Middle frontal gyrus (tissue), 1 donor: ENCODE results near the gene MYCBPAP.

Experiments
- DNase-seq: peaks from one replicate; pipeline ENCODE4 v3.0.0-alpha.2; 2015; ENCODE audit warnings: low spot score; ENCODE audit errors: extremely low spot score

MYCBPAP gene

DNA sequence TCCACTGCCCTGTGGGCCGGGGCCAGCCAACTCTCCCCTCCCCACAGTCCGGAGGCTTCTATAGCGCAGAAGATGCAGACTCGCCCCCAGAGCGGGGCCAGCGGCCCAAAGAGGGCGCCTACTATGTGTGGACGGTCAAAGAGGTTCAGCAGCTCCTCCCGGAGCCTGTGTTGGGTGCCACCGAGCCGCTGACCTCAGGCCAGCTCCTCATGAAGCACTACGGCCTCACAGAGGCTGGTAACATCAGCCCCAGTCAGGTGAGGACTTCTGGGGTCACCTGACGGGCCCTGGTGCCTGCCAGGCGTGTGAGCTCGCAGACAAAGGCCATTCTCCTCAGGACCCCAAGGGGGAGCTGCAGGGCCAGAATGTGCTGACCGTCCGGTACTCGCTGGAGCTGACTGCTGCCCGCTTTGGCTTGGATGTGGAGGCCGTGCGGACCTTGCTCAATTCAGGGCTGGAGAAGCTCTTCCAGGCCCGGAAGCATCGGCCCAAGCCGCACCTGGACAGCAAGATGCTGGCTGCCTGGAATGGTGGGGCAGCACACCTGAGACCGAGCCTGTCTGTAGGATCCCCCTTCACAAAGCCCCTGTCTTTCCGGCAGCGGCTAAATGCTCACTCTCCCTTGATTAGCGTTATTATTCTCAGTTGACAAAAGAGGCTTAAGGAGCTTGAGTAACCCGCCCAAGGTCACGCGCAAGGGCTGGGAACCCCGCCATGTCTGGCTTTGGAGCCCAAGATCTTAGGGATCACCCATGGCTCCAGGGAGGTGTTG lies 42.6 kb downstream of the MYCBPAP start:
- peak; percentile 62 for DNase-seq

DNA sequence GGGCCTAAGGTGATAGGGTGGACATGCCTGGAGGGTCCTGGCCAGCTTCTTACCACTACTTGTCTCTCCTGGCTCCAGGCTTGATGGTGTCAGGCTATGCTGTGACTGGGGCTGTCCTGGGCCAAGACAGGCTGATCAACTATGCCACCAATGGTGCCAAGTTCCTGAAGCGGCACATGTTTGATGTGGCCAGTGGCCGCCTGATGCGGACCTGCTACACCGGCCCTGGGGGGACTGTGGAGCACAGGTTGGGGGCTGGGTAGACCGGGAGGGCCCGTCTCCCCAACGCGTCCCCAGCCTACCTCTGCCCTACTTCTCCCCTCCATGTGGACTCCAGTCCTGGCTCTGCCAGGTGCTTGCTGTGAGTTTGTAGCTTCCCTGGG lies 43.2 kb downstream of the MYCBPAP start:
- DNase-seq: no peak

DNA sequence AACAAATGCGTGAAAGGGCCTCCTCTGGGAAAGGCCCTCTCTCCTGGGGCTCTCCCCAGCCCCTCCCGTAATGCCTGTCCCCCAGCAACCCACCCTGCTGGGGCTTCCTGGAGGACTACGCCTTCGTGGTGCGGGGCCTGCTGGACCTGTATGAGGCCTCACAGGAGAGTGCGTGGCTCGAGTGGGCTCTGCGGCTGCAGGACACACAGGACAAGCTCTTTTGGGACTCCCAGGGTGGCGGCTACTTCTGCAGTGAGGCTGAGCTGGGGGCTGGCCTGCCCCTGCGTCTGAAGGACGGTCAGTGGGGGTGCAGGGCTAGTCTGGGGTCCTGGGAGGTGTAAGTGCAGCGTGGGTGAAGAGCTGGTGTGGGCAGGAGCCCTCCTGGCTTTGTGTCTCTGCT lies 43.6 kb downstream of the MYCBPAP start:
- no peak for DNase-seq

DNA sequence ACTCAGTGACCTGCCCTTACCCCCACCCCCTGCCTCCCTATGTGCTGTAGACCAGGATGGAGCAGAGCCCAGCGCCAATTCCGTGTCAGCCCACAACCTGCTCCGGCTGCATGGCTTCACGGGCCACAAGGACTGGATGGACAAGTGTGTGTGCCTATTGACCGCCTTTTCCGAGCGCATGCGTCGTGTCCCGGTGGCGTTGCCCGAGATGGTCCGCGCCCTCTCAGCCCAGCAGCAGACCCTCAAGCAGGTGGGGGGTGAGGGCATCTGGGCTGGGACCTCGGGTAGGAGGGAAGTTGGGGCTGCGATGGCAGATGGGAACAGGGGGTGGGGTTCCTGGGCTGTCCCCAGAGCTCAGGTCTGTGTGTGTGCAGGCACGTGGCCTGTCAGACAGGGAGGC lies 46.0 kb downstream of the MYCBPAP start:
- DNase-seq: no peak

DNA sequence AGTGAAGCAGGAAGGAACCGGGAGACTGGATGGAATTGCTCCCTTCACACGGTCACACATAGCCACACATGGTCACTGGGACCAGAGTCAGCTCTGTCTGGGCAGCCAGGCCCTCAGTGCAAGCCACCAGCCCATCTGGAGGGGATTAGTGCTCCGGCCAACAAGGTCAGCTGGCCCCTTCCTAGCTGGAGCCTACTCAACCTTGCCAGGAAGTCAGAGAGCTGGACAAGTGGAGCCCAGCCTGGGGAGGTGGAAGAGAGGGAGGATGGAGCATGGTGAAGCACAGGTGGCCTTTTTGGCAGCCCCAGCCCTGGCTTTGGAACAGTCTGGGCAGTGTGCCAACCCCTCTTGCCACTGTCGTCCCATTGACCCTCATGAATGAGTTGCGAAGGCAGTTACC lies 48.6 kb downstream of the MYCBPAP start:
- no peak for DNase-seq

DNA sequence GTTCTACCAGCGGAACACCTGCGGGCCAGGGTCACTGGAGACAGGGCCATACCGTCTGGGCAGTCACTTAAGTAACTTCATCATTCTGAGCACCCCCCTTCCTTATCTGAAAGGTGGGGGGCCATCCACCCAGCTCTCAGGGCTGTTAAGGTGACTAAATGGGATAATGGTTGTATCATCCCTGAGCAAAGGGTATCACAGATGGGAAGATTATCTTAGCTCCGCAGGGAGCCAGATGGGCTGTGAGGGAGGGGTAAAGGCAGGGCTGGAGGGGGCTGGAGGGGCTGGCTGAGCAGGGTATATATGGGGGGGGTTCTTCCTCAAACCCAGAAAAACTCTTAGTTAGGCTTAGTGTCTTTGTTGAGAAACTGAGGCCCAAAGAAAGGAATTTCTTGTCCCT lies 49.4 kb downstream of the MYCBPAP start:
- no peak for DNase-seq

DNA sequence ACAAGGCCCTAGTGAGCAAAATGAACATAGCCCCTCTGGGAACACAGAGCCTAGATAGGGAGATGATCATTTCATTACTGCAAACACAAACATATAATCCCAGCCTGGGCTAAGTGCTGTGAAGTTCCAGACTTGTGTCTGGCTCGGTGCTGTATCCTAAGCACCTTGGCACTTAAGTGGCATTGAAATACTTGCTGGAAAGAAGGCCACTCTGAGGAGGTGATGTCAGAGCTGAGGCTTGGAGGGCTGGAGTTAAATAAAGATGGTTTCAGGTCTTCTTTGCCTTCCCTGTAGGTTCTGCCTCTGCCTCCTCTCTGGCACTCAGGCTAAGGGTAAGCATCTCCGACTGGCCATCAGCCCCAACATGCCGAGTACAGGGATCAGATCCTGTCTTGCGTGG lies 49.9 kb downstream of the MYCBPAP start:
- DNase-seq: no peak

DNA sequence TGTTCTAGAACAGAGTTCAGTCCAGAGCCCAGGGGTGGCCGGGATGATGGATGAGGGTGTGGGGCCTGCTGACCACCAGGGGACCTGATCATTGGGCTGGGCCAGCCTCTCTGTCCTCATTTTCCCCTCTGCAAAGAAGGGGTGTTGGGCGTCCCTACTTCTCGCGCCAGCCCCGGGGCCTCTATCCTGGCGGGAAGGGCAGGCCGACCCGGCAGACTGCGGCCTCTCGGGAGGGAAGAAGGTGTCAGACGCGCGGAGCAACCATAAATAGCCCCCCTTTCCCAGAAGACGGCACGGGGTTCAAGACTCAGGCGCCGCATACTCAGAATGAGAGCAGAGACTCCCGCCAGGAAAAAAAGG lies 50.3 kb downstream of the MYCBPAP start:
- no peak for DNase-seq

DNA sequence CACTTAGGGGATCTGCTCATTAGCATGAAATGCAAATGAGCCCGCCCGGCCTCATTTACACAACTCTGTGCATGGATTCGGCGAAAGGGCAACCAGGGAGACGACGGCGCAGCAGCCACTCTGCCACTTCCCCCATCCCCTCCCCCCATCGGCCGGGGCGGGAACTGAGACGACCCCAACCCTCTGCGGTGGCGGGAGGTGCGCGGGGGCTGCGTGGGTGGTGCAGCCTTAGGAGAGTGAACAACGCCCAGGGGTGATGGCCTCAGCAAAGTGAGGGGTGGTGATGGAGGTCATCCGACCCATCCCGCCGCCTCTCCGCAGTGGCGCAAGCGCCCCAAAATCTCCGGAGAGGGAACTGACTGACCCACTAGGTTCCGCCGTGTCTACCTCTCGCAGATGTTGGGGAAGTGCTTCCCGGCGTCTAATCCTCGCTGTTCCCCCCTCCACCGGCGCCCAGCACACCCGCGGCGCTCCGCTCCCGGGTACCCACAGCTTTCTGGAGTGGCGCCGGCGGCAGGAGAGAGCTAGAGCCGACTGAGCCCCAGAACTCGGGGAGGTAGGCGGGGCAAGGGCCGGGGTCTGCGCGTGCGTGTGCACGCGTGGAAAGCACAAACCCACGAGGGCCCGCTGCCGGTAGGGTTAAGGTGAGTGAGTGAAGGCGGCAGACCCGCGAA lies 50.8 kb downstream of the MYCBPAP start:
- DNase-seq: no peak

DNA sequence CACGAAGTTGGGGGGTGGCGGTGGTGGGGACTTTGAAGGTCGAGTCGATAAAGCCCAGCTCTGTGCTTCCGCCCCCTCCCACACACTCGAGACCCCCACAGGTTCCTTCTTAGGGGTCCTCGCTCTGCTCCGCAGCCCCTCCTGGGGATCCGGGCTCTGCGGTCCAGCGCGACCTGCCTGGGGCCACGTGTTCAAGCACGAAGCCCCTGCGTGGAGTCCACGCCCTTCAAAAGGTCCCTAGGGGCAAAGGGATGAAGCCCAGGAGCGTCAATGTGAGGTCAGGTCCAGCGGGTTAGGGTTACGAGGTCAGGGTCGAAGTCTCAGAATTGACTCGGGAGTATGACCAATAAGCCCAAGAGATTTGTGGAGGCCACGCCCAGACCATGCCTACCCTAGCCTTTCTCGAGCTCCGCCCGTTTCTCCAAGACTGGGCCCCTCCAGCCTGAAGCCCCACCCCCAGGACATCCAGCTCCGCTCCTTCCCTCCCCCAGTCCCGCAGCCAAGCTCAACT lies 51.5 kb downstream of the MYCBPAP start:
- DNase-seq: no peak

DNA sequence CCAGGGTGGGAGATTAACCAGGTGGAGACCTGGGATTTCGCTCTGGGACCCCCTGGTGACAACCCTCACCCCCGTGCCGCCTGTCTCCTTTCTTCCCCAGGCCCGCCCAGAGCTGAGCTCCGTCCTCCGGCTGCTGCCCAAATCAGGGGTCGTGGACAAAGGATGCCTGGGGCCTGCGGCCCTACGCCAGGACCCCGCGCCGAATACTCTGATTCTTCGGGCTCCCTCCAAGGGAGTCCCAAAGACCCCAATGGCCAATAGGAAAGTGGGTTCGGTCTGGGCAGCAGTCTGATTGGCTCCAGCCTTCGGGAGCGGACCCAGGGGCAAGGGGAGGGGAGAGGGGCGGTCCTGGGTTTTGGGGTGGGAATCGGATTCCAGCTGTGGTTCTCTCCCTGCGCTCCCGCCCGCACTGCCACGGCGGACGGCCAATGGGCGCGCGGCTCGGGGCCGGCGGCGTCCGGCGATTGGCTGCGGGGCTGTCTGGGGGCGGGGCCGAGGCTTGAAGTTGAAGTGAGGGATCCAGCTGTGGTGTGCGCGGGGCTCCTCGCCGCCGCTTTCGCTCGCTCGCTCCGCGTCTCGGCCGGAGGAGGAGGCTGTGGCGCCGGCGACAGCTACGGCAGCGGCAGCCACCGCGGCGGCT lies 52.1 kb downstream of the MYCBPAP start, which contains the start of gene CACNA1G:
Gene CACNA1G (plus strand): TSS at position 531 of the 640 bp plus-strand sequence. CDS start 745 bp downstream, outside the sequence.
- peak; percentile 55 for DNase-seq

DNA sequence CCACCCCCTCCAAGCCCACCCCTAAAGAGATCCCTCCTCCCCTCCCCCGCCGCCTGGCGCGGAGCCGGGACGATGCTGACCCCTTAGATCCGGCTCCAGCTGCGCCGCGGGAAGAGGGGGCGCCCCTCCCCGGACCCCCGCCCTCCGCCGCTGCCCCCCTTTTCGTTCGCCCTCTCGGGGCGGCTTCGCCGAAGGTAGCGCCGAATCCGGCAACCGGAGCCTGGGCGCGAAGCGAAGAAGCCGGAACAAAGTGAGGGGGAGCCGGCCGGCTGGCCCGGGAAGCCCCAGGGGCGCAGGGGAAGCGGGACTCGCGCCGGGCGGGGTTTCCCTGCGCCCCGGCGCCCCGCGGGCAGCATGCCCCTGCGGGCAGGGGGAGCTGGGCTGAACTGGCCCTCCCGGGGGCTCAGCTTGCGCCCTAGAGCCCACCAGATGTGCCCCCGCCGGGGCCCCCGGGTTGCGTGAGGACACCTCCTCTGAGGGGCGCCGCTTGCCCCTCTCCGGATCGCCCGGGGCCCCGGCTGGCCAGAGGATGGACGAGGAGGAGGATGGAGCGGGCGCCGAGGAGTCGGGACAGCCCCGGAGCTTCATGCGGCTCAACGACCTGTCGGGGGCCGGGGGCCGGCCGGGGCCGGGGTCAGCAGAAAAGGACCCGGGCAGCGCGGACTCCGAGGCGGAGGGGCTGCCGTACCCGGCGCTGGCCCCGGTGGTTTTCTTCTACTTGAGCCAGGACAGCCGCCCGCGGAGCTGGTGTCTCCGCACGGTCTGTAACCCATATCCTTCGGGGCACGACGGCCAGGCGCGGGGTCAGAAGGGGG lies 52.9 kb downstream of the MYCBPAP start:
- no peak for DNase-seq

DNA sequence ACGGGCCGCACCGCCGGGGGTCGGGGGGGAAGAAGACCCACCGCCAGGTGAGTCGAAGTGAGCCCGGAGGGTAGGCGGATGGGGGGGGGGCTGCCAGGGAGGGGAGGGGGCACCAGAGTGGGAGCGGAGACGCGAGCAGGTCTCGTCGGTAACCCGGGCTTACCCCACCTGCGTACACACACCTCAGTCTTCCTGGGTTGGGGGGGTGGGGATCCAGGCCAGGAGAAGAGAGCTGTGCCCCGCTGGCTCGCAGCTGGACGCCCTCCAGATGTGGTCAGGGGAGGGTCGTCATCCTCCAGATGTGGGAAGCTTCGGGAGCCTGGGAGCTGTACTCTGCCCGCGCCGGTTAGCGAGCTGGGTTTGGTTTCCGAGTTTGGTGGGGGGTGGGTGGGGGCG lies 53.5 kb downstream of the MYCBPAP start:
- no peak for DNase-seq

DNA sequence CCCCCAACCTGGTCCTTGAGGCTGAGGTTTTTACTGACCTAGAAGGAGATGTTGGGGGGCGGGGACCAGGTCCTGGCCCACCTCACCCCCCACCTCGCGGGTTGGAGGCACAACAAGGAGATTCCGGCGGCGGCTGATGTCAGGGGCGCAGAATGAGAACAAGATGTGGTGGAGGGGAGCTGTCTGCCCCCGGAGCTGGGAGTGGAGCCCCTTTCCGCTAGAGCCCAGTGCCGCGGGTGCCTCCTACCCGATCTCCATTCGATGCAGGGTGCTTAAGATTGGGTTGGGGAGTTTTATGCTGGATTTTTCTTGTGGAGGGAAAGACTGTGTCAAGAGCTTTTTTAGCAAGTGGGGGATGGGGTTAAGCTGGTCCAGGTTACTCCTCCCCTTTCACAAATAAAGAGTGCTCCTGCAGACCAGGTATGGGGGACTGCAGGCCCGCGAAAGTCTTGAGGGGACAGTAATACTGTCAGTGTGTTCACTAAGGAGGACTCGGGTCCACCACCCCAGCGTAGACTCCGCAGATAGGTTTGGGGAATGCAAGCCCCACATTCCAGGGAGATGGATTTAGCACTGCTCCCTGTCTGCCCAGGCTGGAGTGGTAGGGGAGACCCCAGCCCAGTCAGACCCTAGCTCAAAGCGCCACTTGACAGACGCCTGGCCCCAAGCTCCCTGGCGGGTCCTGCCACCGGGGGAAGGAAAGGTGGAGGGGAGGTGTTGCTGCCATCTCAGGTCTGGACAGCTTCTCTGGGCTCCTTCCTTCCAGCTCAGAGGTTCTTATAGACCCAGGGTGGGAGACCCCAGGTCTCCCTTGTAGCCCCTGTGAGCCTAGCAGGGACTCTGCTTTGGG lies 54.2 kb downstream of the MYCBPAP start:
- DNase-seq: no peak

DNA sequence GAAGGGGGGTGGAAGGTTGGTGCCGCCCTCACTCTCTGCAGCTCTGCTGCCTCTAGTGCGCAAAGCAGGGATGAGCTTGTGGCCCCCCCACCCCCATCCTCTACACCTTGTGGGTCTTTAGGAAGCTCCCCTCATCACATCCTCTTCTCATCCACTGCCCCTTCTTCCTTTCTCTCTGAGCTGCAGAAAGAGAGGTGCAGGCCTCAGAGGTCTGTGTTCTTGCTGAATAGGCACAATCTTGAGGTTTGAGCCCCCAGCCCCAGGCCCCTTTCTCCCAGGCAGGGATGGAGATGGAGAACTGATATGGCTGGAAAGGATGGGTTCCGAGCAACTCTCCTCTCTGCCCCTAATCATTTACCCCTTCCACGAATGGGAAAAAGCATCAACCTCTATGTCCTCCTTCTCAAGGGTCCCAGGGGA lies 54.9 kb downstream of the MYCBPAP start:
- DNase-seq: no peak

DNA sequence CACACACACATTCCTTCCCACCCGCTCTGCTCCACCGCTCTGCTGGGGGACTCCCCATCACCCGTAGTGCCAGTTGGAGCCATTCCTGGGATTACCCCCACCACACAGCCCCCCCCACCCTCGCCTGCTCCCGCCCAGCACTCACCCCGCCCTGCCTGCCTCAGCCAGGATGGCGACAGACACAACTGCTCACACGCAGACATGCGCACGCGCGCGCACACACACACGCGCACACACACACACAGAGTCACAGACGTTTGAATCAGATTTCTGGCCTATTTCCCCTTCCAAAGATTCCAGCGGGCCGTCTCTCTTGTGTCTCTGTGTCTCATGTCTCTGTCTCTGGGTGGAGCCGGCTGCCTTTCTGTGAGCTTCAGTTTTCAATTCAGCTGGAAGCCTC lies 56.7 kb downstream of the MYCBPAP start:
- no peak for DNase-seq

DNA sequence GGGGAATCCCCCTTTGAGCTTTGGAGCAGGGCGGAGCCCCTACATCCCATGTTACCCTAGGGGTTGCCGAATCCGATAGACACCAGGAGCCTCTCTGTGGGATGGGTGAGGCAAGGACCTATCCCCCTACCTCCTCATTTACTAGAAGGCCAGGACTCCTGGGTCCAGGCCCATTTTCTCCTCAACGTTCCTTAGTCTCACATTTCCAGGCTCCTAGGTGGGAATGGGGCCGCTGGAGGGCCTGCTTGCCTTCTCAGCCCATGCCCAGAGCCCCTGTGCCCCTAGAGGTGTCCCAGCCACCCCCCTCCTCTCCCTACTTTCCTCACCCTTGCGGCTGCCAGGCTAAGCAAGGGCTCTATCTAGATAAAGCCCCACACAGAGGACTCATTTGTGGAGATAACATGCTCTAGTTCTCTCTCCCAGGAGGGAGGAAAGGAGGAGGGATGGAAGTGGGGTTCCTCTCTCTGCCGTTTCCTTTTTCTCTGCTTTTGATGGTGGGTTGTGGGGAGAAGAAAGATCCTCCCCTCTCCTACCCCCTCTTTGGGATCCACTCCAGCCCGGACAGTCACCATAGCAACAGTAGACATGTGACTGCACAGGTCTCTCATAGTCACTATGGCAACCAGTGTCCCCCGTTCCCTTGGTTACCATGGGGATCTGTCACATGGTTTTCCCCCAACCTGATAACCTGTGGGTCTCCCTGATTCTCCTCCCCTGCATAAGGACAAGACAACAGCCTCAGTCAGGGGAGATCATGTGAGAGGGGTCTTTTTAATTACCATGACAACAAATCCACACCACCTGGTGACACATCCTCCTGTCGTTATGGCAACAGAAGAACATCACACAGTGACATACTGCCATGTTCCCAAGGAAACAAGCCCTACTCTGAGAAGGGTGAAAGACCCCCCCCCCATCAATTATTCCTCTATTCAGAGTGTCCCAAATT lies 57.4 kb downstream of the MYCBPAP start:
- DNase-seq: peak; percentile 79

DNA sequence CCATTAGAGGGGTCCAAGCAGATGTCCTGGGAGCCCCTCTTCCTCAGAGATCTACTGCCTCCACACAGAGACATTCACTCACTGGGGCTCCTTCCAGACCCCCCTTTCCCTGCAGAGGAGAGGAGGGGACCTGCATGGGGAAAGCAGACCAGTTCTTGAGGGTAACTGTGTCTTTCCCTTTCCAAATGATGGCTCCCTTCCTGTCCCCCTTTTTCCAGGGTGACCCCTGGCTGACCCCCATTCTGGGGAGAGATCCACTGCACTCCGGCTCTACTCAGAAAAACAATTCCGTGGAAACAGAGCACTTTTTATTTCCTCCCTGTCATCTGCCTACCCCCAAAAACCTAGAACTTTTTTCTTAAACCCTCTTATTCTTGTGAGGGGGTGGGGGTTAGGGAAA lies 58.6 kb downstream of the MYCBPAP start:
- DNase-seq: no peak

DNA sequence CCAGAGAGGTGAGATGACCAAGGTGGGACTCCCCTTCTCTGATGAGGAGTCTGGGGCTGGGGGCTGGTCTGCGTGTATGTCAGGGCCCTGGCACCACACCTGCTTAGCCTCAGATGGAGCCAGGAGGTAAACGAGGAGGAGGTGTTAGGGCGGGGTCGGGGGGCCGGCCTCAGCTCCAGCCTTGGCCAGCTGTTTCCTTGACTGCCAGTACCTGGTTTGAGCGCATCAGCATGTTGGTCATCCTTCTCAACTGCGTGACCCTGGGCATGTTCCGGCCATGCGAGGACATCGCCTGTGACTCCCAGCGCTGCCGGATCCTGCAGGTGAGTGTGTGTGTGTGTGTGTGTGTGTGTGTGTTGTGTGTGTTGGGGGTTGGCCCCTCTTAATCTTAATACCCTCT lies 60.4 kb downstream of the MYCBPAP start:
- DNase-seq: no peak
